ENCODE results near the gene MEIKIN.

- TF ChIP-seq CTCF (IDR thresholded peaks at IDR 0.05; ENCODE audit: low read depth, low read length) (no peak), EZH2phosphoT487 (IDR thresholded peaks at IDR 0.05; ENCODE audit: low read depth) (no peak)
Measured at GRCh38 chr5:131812371-131813160, 132.9 kb downstream of the MEIKIN start.
